Retinal pigment epithelial cell (primary cell): ENCODE measurements around the gene ABCA9.
"Not testable (repeated sequence)": the region's sequence is repeated elsewhere in the genome, so short reads cannot be mapped to it uniquely, and the experiment has no call there.

ENCODE experiments used
- DNase-seq: peaks from one replicate; pipeline ENCODE4 v3.0.0-alpha.2; 2010; ENCODE audit warnings: low read depth
- H3K4me3 ChIP-seq: 2 replicates; pipeline ENCODE4 v1.5.1; 2011; ENCODE audit warnings: mild to moderate bottlenecking, low read length, control low read depth, moderate library complexity
- TF ChIP-seq, protein P1 (sequence below): conservative IDR thresholded peaks from 2 replicates; pipeline ENCODE4 v1.5.1; 2011; ENCODE audit warnings: low read depth, low read length, control low read depth, inconsistent platforms

The ABCA9 gene

GRCh38 chr17:68944435-68945035, 116.2 kb downstream of the ABCA9 start:
- TF ChIP-seq, protein P1, sequence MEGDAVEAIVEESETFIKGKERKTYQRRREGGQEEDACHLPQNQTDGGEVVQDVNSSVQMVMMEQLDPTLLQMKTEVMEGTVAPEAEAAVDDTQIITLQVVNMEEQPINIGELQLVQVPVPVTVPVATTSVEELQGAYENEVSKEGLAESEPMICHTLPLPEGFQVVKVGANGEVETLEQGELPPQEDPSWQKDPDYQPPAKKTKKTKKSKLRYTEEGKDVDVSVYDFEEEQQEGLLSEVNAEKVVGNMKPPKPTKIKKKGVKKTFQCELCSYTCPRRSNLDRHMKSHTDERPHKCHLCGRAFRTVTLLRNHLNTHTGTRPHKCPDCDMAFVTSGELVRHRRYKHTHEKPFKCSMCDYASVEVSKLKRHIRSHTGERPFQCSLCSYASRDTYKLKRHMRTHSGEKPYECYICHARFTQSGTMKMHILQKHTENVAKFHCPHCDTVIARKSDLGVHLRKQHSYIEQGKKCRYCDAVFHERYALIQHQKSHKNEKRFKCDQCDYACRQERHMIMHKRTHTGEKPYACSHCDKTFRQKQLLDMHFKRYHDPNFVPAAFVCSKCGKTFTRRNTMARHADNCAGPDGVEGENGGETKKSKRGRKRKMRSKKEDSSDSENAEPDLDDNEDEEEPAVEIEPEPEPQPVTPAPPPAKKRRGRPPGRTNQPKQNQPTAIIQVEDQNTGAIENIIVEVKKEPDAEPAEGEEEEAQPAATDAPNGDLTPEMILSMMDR, result no peak
- H3K4me3 ChIP-seq, result no peak overlapping the region

DNA sequence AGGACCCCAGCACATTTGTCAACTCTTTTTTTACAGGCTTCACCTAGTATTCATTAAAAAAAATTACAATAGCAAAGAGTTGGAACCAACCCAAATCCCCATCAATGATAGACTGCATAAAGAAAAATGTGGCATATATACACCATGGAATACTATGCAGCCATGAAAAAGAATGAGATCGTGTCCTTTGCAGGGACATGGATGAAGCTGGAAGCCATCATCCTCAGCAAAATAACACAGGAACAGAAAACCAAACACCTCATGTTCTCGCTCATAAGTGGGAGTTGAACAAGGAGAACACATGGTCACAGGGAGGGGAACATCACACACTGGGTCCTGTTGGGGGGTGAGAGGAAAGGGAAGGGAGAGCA, 116.9 kb downstream of the ABCA9 start:
- DNase-seq, H3K4me3 ChIP-seq: not testable (repeated sequence)

More at GRCh38 chr17:68944435-68945035, 116.2 kb downstream of the ABCA9 start:
- no peak for DNase-seq

- no peak overlapping the region for H3K4me3 ChIP-seq
- DNase-seq, result no peak
- TF ChIP-seq, protein P1, result no peak
Observed at GRCh38 chr17:68943123-68943811, 117.5 kb downstream of the ABCA9 start.

GRCh38 chr17:68942389-68942788, 118.3 kb downstream of the ABCA9 start:
- DNase-seq, result no peak
- H3K4me3 ChIP-seq, result no peak overlapping the region
- TF ChIP-seq, protein P1, result no peak

DNA sequence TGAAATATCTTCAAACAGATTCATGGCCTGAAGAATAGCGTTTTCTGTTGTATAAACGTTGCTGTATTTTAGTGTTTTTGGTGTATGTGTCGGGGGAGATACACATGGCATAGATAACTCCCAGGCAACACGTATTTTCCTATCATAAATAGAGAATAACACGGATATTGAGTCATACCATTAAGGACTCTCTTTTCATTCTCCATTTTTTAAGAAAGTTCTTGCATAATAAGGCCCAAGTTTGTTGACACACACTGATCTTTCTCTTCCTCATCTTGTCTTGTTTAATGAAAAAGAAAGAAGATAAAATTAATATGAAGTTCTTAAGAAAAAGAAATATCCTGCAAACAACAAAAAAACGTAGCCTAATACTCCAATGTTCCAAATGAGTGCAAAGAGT, 119.0 kb downstream of the ABCA9 start:
- no peak overlapping the region for H3K4me3 ChIP-seq
- TF ChIP-seq, protein P1, result no peak

DNA sequence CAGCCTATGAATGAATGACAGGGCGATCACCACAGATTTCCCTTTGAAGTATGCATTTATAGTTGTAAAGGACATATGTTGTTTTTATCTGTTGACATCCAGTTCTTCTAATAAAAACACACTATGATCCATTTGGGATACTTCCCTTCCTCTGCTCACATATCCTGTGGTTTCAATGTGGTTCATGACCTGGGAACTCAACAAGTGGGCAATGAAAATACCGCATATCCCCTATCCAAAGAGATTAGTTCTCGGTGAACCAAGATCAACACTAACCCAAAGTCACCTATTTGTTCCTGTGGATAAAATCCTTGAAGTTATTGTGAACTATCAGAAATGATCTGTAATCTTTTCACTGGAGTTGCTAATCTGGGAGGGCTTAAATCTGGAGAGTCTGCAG, 121.5 kb downstream of the ABCA9 start:
- no peak overlapping the region for H3K4me3 ChIP-seq
- TF ChIP-seq, protein P1, result no peak
- DNase-seq, result no peak

More for the DNA sequence above, 119.0 kb downstream of the ABCA9 start:
- DNase-seq, result no peak

GRCh38 chr17:68937890-68938514, 122.7 kb downstream of the ABCA9 start:
- no peak overlapping the region for H3K4me3 ChIP-seq
- TF ChIP-seq, protein P1, result no peak
- DNase-seq, result no peak
